Heart left ventricle (tissue), 16 donors: ENCODE measurements around the gene OASL. TPM values are rescaled to one million over a fixed set of nuclear protein-coding genes. Genes with fewer than 3 reads are reported as not detected.
A peak's percentile ranks its signal among the peaks of the same experiment; 100 is the strongest.

Source experiments
- ATAC-seq, 4 donors: fragments of 200-7000 bp; cut with Tn5 transposase; one replicate each; pipeline ENCODE4 v1.9.1; 2020 to 2022; ENCODE audit warnings: moderate library complexity in 4 of 4, mild to moderate bottlenecking in 3 of 4, moderate number of reproducible peaks in 1 of 4
- DNase-seq, 5 donors: peaks; one replicate each; pipeline ENCODE4 v3.0.0-alpha.2; 2020
- H3K27ac ChIP-seq, 12 donors: fragments of 200-600 bp; sonication (generic) in 4 of 12; one replicate each; pipeline versions ENCODE4 v1.5.0 to v1.8.0; 2016 to 2022; ENCODE audit warnings: mild to moderate bottlenecking in 2 of 12
- H3K27me3 ChIP-seq, 9 donors: fragments of 200-600 bp; sonication (generic) in 2 of 9; one replicate each; pipeline versions ENCODE4 v1.5.1 to v1.8.0; 2016 to 2022; ENCODE audit warnings: mild to moderate bottlenecking in 3 of 9
- H3K36me3 ChIP-seq, 9 donors: fragments of 200-600 bp; sonication (generic) in 2 of 9; one replicate each; pipeline versions ENCODE4 v1.5.0 to v1.8.0; 2018 to 2022; ENCODE audit warnings: mild to moderate bottlenecking in 2 of 9
- H3K4me1 ChIP-seq, 12 donors: fragments of 200-600 bp; sonication (generic) in 4 of 12; one replicate each; pipeline versions ENCODE4 v1.5.0 to v1.8.0; 2016 to 2022; ENCODE audit warnings: mild to moderate bottlenecking in 3 of 12
- H3K4me3 ChIP-seq, 12 donors: fragments of 200-600 bp; sonication (generic) in 4 of 12; one replicate each; pipeline versions ENCODE4 v1.5.0 to v1.8.0; 2017 to 2022; ENCODE audit warnings: mild to moderate bottlenecking in 9 of 12, moderate library complexity in 4 of 12
- H3K9me3 ChIP-seq, 12 donors: fragments of 200-600 bp; sonication (generic) in 4 of 12; one replicate each; pipeline versions ENCODE4 v1.5.0 to v1.8.0; 2016 to 2022; ENCODE audit warnings: mild to moderate bottlenecking in 1 of 12
- POLR2A ChIP-seq, 2 donors: fragments of 450-650 bp; IDR thresholded peaks; one replicate each; pipeline ENCODE4 v1.6.1; 2017; ENCODE audit warnings: antibody characterized with exemption in 2 of 2, mild to moderate bottlenecking in 2 of 2, moderate library complexity in 2 of 2
- WGBS, 4 donors: extraction: QIAGEN DNeasy Blood & Tissue Kit in 2 of 4; methylation state at CpG; one replicate each; pipeline versions ENCODE4 v1.1.5 to v1.1.7; 2013 to 2018; 5-methylcytosine and 5-hydroxymethylcytosine counted together
- intact Hi-C, 10 donors: fragments of 100-400 bp; cut with DNase I; formaldehyde crosslinking; loops; one replicate each; pipeline versions ENCODE4 v1.11.1 to v1.14.2; 2022
- polyA plus RNA-seq, 2 donors: library from polyadenylated mRNA; stranded (reverse); fragments of 200-250 nt; gene quantifications; one replicate each; pipeline ENCODE4 v1.2.3, GENCODE V29; 2013
- total RNA-seq, 9 donors: library from RNA; depleted of rRNA in 2 of 9; stranded (reverse); fragments of >200 nt in 2 of 9; fragmentation: NEBNext Ultra II Directional in 3 of 9; extraction: Animal tissue kit (Norgen Biotek cat#: 25700) in 3 of 9; gene quantifications; one replicate each; pipeline versions ENCODE4 v1.1.0 to v1.2.4, GENCODE V29; 2016 to 2023
- TF ChIP-seq, protein P1 (sequence below), 12 donors: fragments of 200-600 bp; sonication (generic) in 4 of 12; IDR thresholded peaks; one replicate each; pipeline versions ENCODE4 v1.5.0 to v1.8.0; 2018 to 2022; ENCODE audit warnings: antibody characterized with exemption in 12 of 12, mild to moderate bottlenecking in 5 of 12
- donor health status: ischemic (EF 13 %, LVEDD 7.1; RV severe dilation, severe dysfunction).
- donor health status: healthy with polysubstance abuse.
- donor health status: DM: no; HTN: yes; CAD: no.
- donor health status: DM: no; HTN: no; CAD: no.
- donor health status: ischemic (EF 25% LVEDD 6.9; RV normal size, moderate dysfunction).
- donor health status: ischemic (EF 25% LVEDD 5.7; RV mildly dilated, moderate dysfunction).
- donor health status: healthy.
- donor health status: DM: yes; HTN: yes; CAD: no.
- donor health status: ischemic (EF 35%, LVEDD 5.7; RV mildly dilated, moderate dysfunction).
- donor health status: nonischemic (EF 11% LVEDD 7.7; RV severe dilation, severe dysfunction).
- donor health status: DM: yes; HTN: yes; CAD: no.
- donor health status: PGD.
- donor health status: ischemic (EF 29% LVEDD 5.4; RV normal size, mild dysfunction).
- donor health status: nonischemic (EF 23%, LVEDD 6.1; RV moderate dilation, normal function).

OASL gene
- total and polyA plus RNA-seq, 11 donors, result 0.32 to 5.0 (median 0.53) TPM; not detected in 1

DNA sequence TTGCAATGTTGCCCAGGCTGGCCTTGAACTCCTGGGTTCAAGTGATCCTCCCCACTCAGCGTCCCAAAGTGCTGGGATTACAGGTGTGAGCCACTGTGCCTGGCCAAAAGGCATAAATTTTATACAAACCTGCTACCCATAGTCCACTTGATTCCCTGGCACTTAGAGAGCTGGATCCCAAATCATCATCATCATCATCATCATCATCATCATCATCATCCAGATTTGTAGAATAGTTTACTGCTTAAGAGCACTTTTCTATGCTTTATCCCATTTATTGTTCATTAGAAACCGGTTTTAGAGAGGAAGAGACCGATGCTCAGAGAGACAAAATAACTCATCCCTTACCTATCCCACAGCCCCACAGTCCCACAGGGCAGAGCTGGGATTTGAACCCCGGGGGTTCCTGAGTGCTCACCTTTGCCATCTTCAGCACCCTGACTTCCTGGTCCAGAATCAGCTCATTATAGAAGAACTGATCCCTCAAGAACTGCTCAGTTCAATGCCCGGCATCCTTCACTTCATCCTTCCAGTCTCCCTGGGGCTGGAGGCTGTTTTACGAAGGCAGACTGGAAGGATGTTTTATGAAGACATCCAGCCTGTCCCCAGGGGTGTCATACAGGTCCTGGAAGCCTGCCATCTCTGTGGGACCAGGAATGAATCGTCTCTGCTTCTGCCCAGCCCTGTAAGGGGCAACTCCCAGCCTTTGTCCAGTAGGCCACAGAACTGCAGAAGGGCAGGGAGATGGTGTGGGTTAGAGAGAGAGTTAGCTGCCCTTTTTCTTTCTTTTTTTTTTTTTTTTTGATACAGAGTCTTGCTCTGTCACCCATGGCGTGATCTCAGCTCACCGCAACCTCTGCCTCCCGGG is 20.2 kb upstream of the OASL start:
- Histone ChIP-seq H3K27me3 (no peaks in the 10 kb centered on the region), H3K27ac (peak overlapping the region in 9 of 12 donors; percentile 17 to 89 (median 71)), H3K4me1 (peaks cover 0 to 13% (median 3%) of the 10 kb centered on the region in 12 donors), H3K9me3 (no peaks in the 10 kb centered on the region), H3K4me3 (peak overlapping the region in 5 of 12 donors; percentile 32 to 49 (median 40)), H3K36me3 (no peaks in the 10 kb centered on the region)
- intact Hi-C loops, result no loop called here
- TF ChIP-seq, protein P1, sequence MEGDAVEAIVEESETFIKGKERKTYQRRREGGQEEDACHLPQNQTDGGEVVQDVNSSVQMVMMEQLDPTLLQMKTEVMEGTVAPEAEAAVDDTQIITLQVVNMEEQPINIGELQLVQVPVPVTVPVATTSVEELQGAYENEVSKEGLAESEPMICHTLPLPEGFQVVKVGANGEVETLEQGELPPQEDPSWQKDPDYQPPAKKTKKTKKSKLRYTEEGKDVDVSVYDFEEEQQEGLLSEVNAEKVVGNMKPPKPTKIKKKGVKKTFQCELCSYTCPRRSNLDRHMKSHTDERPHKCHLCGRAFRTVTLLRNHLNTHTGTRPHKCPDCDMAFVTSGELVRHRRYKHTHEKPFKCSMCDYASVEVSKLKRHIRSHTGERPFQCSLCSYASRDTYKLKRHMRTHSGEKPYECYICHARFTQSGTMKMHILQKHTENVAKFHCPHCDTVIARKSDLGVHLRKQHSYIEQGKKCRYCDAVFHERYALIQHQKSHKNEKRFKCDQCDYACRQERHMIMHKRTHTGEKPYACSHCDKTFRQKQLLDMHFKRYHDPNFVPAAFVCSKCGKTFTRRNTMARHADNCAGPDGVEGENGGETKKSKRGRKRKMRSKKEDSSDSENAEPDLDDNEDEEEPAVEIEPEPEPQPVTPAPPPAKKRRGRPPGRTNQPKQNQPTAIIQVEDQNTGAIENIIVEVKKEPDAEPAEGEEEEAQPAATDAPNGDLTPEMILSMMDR (IDR thresholded peaks at IDR 0.05), result no peak
- TF ChIP-seq POLR2A (IDR thresholded peaks at IDR 0.05), result no peak
- 73 to 80% (median 78%) methylated on average over 10 of the region's 10 CpGs for WGBS, 4 donors
- ATAC-seq (peak in 1 of 4 donors; percentile 10), DNase-seq (no peak)

- DNase-seq, result no peak
- 60 to 69% (median 65%) methylated on average over 9 of the region's 9 CpGs for WGBS, 4 donors
- TF ChIP-seq, protein P1 (IDR thresholded peaks at IDR 0.05), result no peak
- TF ChIP-seq POLR2A (IDR thresholded peaks at IDR 0.05), result no peak
- peaks cover 0 to 13% (median 3%) of the 10 kb centered on the region in 12 donors for H3K4me1 ChIP-seq
- no peaks in the 10 kb centered on the region for H3K9me3 ChIP-seq
- no peak for ATAC-seq
- no peaks in the 10 kb centered on the region for H3K27me3 ChIP-seq
- no peaks in the 10 kb centered on the region for H3K36me3 ChIP-seq
- H3K4me3 ChIP-seq, result no peak overlapping the region
- no peak overlapping the region for H3K27ac ChIP-seq
- intact Hi-C loops, result no loop called here
These were observed 18.7 kb upstream of the OASL start for GRCh38 chr12:121057794-121058193.

DNA sequence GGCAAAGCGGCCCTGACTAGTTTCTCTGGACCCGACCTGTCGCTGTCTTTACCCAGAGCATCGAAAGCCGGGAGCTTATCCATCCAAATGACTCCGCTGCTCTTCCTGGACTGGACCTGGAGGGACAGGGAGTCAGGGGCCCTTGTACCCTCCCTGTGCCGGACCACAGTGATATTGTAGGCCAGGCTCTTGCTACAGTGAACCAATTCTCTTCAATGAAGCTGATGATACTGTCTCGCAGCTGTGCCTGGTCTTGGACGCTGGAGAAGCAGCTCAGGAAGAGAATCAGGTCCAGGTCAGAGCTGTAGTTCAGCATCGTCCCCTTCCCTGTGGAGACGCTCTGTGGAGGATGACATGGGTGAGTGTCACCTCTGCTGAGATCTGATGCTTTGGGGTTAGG is 14.7 kb upstream of the OASL start:
- Histone ChIP-seq H3K27ac (no peak overlapping the region), H3K9me3 (no peaks in the 10 kb centered on the region), H3K36me3 (no peaks in the 10 kb centered on the region), H3K27me3 (no peaks in the 10 kb centered on the region), H3K4me3 (no peak overlapping the region), H3K4me1 (no peaks in the 10 kb centered on the region)
- no peak for ATAC-seq
- WGBS, 4 donors, result 86 to 93% (median 92%) methylated on average over 10 to 11 of the region's 11 CpGs
- TF ChIP-seq, protein P1 (IDR thresholded peaks at IDR 0.05), result no peak
- TF ChIP-seq POLR2A (IDR thresholded peaks at IDR 0.05), result no peak
- no peak for DNase-seq
- intact Hi-C loops, result no loop called here

GRCh38 chr12:121050725-121051124 is 11.7 kb upstream of the OASL start:
- TF ChIP-seq, protein P1 (IDR thresholded peaks at IDR 0.05), result no peak
- TF ChIP-seq POLR2A (IDR thresholded peaks at IDR 0.05), result no peak
- Histone ChIP-seq H3K27ac (no peak overlapping the region), H3K9me3 (no peaks in the 10 kb centered on the region), H3K4me3 (no peak overlapping the region), H3K27me3 (no peaks in the 10 kb centered on the region), H3K36me3 (no peaks in the 10 kb centered on the region), H3K4me1 (peaks cover 0 to 6% (median 0%) of the 10 kb centered on the region in 12 donors)
- ATAC-seq (no peak), DNase-seq (no peak)
- WGBS, 4 donors, result 51 to 73% (median 71%) methylated on average over 2 of the region's 2 CpGs
- intact Hi-C loops, result no loop called here
